OCI-LY3 (cell line): ENCODE data around the gene METAP2.

Experiments
- CTCF ChIP-seq: fragments of 200-600, 300-600 bp; sonication (generic); IDR thresholded peaks from 2 replicates; pipeline ENCODE4 v1.5.1; 2014; ENCODE audit warnings: antibody characterized with exemption, low read length, low read depth
- EZH2phosphoT487 ChIP-seq: fragments of 200-600 bp; shearing (Covaris generic); IDR thresholded peaks from 2 replicates; pipeline ENCODE4 v1.6.1; 2018; ENCODE audit warnings: antibody characterized with exemption, mixed run types, low read depth

- no peak for TF ChIP-seq CTCF
- TF ChIP-seq EZH2phosphoT487 = no peak
Measured at GRCh38 chr12:95474660-95474958, 657 bp downstream of the METAP2 start.
